ENCODE measurements around the gene NOL9. TPM values are rescaled to one million over a fixed set of nuclear protein-coding genes. Genes with fewer than 3 reads are reported as not detected.

The NOL9 gene
- total and polyA plus RNA-seq, 3 donors from 2014 or later: 11.4 to 34.6 (median 29.0) TPM

- DNase-seq: no peak
- H3K36me3 ChIP-seq (ENCODE audit: low read depth, missing control alignments): no peaks in the 10 kb centered on the region
- TF ChIP-seq CTCF (IDR thresholded peaks at IDR 0.05) (no peak), POLR2A (IDR thresholded peaks at IDR 0.05) (no peak)
- no peak overlapping the region for H3K4me3 ChIP-seq
- no peaks in the 10 kb centered on the region for H3K9me3 ChIP-seq
- 62 to 66% methylated on average over 10 of the region's 10 CpGs for WGBS, 2 donors
- peak overlapping the region; percentile 46 to 78 for H3K27ac ChIP-seq
- no peaks in the 10 kb centered on the region for H3K27me3 ChIP-seq
- intact Hi-C loops (cut with DNase I; ENCODE audit: low total_unique reads): no loop called here
- H3K4me1 ChIP-seq: peaks cover 50% of the 10 kb centered on the region
Measured at GRCh38 chr1:6501279-6501813, 53.0 kb downstream of the NOL9 start.

GRCh38 chr1:6500544-6501278 lies 53.6 kb downstream of the NOL9 start:
- Histone ChIP-seq H3K4me1 (peaks cover 54% of the 10 kb centered on the region), H3K27ac (peak overlapping the region; percentile 46 to 78)

GRCh38 chr1:6499296-6499695 lies 55.0 kb downstream of the NOL9 start:
- TF ChIP-seq CTCF (IDR thresholded peaks at IDR 0.05) (no peak), POLR2A (IDR thresholded peaks at IDR 0.05) (no peak)
- peak overlapping the region; percentile 32 to 78 for H3K27ac ChIP-seq
- no peaks in the 10 kb centered on the region for H3K36me3 ChIP-seq (ENCODE audit: low read depth, missing control alignments)
- H3K4me1 ChIP-seq: peaks cover 54% of the 10 kb centered on the region
- no peak for DNase-seq
- no peaks in the 10 kb centered on the region for H3K27me3 ChIP-seq
- intact Hi-C loops (cut with DNase I; ENCODE audit: low total_unique reads): no loop called here
- H3K9me3 ChIP-seq: no peaks in the 10 kb centered on the region
- WGBS, 2 donors: 82 to 86% methylated on average over 4 of the region's 4 CpGs
- H3K4me3 ChIP-seq: no peak overlapping the region

More at GRCh38 chr1:6500544-6501278, 53.6 kb downstream of the NOL9 start:
- no peak for TF ChIP-seq CTCF (IDR thresholded peaks at IDR 0.05)
- H3K4me3 ChIP-seq: no peak overlapping the region
- peak; percentile 43 for DNase-seq
- WGBS, 2 donors: 66 to 73% methylated on average over 25 to 27 of the region's 27 CpGs
- H3K9me3 ChIP-seq: no peaks in the 10 kb centered on the region
- intact Hi-C loops (cut with DNase I; ENCODE audit: low total_unique reads): no loop called here
- H3K36me3 ChIP-seq (ENCODE audit: low read depth, missing control alignments): no peaks in the 10 kb centered on the region
- no peaks in the 10 kb centered on the region for H3K27me3 ChIP-seq

DNA sequence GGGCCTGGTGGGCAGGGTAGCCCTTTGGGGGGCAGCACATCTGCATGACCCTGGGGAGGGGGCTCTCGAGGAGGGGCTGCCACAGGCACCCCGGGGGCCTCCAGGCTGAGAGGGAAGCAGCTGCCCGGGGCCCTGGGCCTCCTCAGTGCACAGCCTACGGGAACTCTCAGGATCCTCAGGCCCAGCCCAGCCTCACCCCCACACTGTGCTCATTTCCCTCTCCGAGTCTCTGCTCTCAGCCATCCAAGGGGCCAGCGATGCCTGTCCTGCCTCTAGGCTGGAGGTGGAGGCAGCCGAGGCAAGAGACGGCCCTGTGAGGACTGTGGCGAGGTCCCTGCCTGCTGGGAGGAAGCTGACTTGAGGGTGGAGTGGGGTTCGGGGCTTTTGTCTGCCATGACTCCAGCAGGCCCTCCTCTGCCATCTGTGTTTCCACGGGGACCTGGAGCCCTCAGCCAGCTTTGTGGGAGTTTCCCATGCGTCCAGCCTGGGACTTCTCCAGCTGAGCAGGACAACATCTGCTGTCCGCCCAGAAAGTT lies 55.7 kb downstream of the NOL9 start:
- no peaks in the 10 kb centered on the region for H3K36me3 ChIP-seq (ENCODE audit: low read depth, missing control alignments)
- H3K4me1 ChIP-seq: peaks cover 54% of the 10 kb centered on the region
- no peaks in the 10 kb centered on the region for H3K27me3 ChIP-seq
- 31 to 51% methylated on average over 5 to 13 of the region's 13 CpGs for WGBS, 2 donors
- intact Hi-C loops (cut with DNase I; ENCODE audit: low total_unique reads): no loop called here
- peak overlapping the region; percentile 32 to 78 for H3K27ac ChIP-seq
- TF ChIP-seq CTCF (IDR thresholded peaks at IDR 0.05): no peak
- TF ChIP-seq POLR2A (IDR thresholded peaks at IDR 0.05): no peak
- peak; percentile 32 for DNase-seq
- H3K4me3 ChIP-seq: no peak overlapping the region
- no peaks in the 10 kb centered on the region for H3K9me3 ChIP-seq
